G401.6 (cell line): ENCODE measurements around the gene ABR.
"Not testable (repeated sequence)": the region's sequence is repeated elsewhere in the genome, so short reads cannot be mapped to it uniquely, and the experiment has no call there.

Experiments used
- FAIRE-seq: peaks from 2 replicates; lab custom pipeline; 2012; peaks lifted over from hg19 to GRCh38; lab: Jason Lieb, UNC

Gene ABR

DNA sequence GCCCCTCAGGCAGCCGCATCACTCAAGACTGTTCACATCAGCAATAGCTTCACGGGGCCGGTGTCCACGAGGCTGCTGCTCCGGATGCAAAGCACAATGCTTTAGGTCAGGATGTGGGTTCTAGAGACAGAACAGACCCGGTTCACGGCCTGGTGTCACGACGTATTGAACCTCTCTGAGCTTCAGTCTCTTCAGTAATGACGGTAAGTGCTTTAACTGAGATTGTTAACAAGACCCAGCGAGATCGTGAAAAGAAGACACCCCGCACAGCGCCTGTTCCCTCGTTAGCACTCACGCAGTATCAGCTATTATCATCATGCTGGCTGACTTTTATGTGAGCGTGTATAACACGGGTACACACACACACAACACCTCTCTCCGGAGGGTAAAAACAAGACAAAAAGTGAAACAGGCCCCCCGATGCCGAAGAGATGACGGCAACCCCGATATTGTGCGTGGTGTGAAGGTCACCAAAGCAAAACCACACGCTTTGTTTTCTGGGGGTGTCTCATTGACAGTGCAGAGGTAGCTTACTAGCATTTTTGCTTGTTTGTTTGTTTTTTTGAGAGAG lies 21.4 kb upstream of the ABR start:
- no peak for FAIRE-seq

DNA sequence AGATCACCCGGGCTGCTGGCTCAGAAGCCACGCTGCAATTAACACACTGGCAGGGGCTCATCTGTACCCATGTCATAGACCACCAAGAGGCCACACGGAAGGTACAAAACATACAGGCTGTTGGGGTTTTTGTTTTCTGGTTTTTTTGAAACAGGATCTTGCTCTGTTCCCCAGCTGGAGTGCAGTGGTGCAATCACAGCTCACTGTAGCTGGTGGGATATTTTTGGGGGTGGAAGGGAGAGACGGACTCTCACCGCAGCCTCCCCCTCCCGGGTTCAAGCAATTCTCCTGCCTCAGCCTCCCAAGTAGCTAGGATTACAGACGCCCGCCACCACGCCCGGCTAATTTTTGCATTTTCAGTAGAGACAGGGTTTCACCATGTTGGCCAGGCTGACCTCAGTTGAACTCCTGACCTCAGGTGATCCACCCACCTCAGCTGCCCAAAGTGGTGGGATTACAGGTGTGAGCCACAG lies 19.5 kb upstream of the ABR start:
- FAIRE-seq: not testable (repeated sequence)

DNA sequence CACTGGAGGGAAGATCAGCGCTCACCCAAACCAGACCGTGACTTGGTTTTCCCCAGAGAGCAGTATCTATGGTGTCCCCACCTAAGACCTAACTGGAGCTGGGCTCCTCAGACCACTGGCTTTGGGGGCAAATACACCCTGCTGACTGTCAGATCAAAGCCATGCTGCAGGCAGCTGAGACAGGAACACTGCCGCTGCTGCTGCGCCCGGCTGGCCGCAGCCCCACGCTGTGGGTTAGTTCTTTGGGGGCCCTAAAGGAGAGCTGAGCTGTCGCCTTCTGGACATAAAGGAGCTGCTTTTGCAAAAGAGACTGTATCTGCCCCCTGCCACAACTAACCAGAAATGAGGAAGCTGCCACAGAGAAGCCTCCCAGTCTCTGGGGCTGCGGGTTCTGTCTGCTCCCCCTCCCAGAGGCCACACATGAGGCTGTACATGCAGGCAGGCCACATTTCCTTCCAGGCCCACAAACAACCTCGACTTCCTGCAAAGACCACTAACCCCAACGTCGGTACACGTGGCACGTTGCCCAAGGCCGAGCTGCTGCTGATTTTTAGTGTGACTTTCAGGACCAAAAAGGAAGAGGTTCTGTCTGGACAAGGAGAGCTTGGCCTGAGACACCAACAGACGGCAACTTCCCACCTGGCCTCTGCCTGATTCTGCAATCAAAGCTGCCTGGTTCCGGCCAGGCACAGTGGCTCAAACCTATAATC lies 18.2 kb upstream of the ABR start:
- no peak for FAIRE-seq

DNA sequence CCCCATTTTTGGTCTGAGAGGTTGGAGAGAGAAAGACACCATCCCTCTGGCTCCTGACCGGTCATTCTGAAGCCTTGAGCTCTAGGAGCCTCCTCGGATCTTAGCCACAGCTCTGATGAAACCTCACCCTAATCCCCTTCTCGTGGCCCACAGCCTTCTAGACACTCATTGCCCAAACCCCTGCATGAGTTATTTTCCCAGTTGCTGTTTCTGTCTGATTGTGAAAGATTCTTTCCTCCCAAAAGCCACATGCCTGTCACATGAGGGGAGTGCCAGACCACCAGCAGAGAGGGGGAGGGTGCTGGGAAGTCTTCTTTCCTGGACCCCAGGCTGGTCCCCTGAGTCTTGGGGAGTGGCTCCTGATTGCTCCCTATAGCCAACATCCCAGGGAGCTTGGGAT lies 17.6 kb upstream of the ABR start:
- peak; percentile 96 for FAIRE-seq

DNA sequence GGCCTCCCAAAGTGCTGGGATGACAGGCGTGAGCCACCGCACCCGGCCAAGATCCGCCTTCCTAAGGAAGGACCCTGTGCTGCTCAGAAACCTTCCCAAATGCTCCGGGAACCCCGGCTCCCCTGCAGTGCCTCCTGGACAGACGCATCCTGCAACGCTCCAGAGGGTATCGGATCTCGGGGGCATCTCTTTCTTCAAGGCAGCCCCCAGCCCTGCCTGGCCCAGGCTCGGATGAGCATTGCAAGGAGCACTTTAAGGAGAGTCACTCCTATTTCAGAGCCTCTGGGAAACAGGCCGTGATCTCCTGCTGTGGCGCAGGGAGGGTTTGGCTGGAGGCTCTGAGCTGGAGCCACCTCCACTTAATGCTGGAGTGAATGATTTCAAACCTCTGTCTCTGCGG lies 17.2 kb upstream of the ABR start:
- no peak for FAIRE-seq

DNA sequence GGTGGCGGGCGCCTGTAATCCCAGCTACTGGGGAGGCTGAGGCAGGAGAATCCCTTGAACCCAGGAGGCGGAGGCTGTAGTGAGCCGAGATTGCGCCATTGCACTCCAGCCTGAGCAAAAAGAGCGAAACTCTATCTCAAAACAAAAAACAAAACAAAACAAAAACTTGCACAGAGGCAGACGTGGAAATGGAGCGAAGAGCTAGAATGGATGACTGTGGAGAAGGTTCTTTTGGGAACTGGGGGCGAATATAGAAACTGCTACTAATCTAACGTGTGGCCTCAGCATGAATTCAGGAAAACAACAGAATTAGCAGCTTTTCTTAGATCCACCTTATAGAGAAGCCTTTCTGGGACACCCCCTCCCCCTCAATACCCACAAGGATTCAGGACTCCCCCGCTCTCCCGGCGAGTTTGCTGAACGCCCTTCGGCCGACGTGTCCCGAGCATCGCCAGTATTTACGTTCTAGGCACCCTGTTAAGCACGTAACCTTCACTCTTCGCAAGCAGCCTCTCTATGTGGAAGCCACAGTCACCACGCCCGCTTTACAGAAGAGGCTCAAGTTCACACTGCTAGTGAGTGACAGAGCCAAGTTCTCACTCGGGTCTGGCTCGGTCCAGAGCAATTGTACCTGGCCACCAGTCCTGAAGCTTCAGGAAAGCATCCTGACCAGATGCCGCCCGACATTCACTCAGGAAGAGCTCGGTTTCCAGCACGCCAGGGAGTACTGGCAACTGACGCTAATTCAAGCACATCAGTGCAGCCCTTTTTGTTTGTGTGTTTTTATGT lies 13.3 kb upstream of the ABR start:
- no peak for FAIRE-seq

DNA sequence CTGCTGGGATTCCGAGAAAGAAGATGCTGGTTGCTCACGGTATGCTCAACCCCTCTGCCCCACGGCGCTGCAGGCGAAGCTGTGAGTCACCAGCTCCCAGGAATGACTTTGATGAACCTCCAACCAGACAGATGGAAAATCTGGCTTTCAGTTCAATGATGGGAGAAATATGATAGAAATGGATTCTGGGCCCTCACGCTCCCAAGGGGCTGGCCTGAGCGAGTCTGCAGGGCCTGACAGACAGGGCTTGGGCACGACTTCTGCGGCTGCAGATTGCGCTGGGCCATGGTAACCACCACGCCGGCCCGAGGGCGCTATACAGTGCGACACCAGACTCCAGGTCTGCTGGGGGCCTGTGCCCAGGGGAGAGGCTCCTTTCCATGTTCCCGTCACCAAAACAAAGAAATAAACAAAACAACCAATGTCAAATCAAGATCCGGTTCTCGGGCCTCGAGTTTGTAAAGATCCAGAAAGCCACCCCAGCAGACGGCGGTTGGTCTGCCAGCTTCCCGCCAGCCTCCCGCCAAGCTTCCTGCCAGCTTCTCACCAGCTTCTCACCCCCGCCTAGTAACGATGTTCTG lies 11.1 kb upstream of the ABR start:
- FAIRE-seq: no peak

DNA sequence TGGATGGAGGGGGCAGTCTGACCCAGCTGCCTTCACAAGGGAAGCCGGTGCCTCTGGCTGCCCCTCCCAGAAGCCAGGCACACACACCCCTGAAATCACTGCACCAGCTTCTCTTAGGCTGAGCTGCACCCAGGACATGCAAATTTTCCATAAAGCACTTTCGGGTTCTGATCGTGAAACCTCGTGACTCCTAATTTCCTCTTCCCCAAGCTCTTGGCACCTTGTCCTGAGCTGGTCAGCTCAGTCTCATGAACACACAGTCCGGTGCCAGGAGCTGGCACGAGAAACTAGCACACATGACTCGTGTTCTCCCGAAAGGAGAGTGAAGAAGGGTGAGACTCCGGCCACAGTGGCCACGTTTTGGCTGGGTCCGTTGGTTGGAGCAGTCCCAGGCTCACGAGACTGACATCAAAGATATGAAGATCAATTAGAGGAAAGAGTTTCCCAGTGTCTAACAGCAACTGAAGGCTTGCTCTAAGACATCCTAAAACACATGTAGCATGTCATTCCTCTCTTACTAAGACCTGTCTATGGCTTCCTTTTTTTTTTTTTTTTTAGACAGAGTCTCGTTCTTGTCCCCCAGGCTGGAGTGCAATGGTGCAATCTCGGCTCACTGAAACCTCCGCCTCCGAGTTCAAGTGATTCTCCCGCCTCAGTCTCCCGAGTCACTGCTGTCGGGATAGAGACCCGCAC lies 9.2 kb upstream of the ABR start:
- no peak for FAIRE-seq

DNA sequence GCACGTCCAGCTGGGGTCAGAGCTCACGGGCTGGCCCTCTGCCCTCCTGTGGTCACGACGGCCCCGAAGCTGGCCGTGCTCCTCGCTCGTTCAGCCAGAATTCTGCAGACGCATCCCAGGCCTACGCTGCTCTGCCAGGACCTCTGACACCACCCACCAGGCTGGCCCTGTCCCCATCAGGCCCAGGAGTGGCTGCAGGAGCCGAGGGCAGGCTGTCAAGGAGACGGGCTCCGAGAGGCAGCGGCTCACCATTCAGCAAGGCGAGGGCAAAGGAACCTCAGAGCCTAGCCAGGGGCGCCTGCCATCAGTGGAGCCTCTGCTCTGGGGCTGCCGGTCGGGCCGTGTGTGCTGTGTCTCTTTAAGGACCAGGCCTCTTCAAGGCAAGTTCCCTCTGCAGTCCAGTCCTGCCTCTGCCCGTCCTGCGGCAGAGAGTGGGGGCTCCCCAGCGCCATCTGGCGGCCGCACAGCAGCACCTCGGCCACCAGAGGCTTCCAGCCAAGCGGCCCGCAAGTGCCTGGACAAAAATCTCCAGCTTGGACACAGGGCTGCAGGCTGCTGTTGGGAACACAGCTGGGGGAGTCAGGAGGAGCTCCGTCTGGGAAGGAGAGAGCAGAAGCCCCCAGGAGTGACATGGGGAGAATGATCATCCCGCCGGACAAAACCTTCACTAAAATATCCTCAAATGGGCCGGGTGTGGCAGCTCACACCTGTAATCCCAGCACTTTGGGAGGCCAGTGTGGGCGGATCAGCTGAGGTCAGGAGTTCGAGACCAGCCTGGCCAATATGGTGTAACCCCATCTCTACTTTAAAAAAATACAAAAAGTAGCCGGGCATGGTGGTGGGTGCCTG lies 7.4 kb upstream of the ABR start:
- FAIRE-seq: peak; percentile 97

DNA sequence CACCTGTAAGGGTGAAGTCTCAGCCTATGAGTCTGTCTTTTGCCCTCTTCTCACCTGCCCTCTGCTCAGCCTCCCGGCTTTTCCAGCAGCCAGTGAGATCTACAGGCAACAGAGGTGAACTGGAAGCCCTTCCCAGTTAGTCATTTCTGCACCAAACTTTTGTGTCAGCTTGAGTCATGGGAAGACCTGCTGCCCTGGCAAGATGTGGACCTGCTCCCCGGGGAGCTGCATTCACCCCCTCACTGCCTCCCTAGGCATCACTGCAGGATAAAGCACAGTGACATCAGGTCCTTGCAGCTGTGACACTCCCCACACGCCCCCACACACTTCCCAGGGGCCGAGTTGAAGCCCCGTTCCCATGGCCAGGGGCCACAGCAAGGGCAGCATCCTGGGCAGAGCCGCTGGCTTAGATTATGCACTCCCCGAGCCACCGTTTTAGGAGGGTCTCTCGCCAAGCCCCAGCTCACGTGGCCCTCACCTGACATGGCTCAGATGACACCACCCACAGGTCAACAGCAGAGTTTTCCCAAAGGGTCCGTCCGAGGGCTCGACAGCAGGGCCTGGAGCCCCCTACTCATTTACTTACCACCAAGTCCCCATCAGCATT lies 6.5 kb upstream of the ABR start:
- FAIRE-seq: no peak

DNA sequence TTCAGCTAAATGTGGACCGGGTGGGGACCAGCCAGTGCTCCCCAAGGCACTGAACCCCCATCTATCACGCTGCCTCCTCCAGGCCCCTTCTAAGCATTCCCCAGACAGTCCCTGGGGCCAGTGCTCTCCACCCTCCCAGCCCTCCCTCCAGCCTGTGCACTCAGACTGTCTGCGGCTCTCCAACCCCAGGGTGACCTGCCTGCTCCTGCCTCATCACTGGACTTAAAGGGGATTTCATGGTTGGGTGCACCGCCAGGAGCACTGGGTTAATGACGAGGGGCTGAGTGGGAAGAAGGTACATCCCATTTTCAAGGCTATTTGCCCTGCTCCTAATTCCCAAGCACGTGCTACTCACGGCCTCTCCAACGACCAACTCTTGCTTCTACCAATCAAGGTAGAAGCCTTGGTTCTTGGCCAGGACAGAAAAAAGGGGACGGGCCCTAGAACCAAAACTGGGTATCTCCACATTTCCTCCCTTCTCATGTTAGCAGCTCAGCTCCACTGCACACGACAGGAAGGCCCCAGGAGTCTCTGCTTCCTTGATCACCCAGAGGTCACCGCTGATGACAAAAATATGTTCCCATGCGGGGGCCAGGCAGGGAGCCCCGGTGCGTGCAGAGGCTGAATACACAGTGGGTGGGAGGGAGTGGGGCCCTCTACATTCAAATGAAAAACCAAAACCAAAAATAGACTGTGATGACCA lies 3.5 kb upstream of the ABR start:
- FAIRE-seq: peak; percentile 95

DNA sequence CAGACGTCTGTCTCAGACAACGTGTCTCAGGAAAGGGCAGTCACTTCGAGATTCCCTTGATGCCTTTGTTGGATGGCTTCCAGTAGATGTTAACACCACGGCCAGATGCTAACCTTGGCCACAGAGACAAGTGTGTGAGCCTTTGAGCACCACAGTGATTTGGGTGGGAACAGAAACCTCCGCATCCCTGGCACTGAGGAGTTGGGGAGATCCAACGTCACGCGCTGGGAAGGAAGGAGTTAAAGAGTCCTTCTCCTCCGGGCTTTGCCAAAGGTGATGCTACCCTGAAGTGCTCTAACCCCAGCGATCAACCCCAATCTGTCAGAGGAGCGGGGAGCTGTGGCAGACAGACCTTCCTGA lies 3.0 kb upstream of the ABR start:
- FAIRE-seq: no peak

DNA sequence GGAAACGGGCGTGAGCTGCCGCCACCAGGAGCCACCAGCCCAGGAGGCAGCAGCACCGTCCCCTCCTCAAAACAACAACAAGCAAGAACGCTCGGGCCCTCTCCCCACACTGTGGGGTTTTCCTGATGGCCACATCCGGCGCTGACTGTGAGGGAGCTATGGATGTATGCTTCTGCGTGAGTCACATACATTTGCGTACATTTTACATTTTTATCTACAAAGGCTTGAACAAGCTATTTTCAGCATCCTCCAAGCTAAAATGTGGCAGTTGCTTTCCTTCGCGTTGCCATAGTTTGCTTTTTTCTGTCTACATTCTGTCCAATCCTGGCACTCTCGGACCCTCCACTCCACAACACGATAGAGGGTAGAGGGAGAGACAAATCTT lies 2.0 kb upstream of the ABR start:
- FAIRE-seq: no peak

DNA sequence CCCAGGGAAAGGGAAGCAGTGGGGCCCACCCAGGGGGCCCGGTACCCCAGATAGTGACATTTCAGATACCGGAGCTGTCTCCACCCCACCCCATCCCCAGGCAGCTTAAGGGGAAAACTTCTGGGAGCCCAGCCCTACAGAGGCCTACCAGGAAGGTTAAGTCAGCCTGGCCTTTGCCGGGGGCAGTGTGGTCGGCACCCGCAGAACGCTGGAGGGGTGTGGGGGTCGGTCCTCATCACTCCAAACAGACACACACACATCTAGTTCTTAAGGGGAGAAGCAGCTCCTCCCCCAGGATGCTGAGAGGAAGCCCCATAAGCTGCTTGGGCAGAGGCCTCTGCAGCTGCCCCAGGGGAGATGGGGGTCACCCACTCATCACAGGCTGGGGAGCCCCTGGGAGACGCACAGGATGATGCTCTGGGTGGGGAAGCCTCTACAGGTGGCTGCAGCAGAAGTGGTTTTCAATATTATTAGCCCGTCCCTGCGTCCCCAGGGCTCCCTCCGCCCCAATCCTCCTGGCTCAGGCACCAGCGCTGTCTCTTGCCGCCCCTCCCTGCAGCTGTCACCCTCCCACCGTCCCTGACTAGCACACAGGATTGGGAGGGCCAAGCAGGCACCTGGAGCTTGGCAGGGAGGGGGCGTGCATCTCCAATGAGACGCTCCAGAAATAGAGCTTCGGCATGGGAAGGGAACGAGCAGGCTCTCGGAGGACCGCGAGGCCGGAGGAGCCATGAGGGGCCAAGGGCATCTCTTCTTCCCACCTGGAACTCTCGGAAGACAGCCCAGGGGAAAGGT lies 1.4 kb upstream of the ABR start:
- FAIRE-seq: peak; percentile 40

DNA sequence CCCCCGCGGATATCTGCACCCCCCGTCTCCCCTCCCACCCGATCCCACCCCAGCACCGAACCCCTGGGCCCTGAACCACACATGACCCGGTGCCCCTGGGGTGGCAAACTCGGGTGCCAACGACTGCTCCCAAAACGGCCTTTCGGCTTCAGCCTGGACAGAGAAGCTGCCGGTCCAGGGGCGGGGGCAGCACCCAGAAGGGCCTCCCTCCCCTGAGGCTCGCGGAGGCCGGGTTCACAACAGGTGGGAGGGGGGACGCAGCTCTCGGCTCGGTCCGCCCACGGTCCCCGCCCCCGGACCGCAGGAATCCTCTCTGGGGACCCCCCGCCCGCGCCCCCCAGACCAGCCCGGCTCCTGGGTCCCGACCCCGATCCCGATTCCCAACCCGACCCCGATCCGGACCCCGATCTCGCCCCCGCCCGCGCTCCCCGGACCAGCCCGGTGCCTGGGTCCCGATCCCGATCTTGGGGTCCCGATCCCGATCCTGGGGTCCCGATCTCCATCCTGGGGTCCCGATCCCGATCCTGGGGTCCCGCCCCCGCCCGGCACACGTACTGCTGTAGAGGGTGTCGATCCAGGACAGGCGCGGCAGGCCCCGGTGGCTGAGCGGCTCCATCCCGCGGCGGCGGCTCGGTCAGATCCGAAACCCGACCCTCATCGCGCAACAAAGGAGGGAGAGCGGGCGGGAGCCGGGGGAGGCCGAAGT lies 516 bp downstream of the ABR start:
- no peak for FAIRE-seq

DNA sequence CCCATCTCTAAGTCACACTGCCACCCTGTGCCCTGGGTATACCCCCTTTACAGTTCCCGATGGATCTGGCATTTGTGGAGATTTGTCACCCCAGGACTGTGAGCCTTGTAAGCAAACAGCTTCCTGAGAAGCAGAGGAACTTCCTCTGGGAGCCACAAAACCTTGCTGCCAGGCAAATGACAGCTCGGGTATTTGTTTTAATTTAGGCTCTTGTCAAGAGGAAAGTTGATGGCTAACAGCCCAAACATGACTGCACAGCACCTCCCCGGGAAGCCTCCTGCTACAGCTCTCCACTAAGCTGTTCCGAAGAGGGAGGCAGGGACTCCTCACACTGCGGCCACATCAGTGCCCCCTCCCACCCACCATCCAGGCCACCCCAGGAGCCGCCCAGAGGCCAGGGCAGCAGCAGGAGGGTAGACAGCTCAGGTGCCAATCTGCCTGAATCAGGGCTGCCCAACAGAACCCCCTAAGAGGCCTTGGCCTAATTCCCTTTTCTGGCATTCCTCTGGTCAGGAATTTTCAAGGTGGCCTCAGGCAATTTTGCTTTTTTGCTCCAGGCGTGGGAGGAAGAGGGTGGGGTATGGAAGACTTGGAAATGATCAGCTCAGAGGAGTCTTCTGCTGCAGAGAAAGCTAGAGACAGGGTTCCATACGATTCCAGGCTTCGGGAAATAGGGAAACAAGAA lies 2.6 kb downstream of the ABR start:
- no peak for FAIRE-seq

DNA sequence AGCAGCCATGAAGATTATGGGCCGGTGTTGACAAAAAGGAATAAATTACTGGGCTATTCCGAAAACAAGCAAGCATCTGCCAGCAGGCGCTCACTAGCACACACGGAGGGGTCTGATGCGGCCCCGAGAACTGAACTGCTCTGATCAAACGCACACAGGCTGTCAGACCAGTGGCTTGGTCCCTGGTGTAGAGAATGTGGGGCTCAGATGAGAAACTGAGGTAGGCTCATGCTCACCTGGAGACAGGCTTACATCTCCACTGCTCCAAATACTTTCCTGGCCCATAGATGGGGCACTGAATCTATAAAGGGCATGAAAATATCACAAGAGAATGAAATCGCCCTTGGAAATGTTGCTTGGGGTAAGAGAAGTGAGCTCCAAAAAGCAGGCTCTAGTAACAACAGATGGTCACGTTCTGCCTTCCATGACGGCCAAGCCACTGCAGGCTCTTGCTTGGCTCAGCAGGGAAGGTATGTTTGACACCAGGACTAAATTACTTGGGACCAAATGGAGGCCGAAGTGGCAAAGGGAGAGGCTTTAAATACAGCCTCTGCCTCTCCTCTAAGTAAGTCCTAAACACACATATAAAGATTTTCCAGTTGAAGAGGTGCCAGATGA lies 5.4 kb downstream of the ABR start:
- FAIRE-seq: no peak
